ENCODE data around the gene CDK5RAP1. TPM values are rescaled to one million over a fixed set of nuclear protein-coding genes. Genes with fewer than 3 reads are reported as not detected.
"Not testable (repeated sequence)": the region's sequence is repeated elsewhere in the genome, so short reads cannot be mapped to it uniquely, and the experiment has no call there.

The CDK5RAP1 gene
- total RNA-seq, 3 donors from 2014 or later = 21.8 to 32.4 (median 29.4) TPM

GRCh38 chr20:33443512-33444239, 42.4 kb upstream of the CDK5RAP1 start, which contains the start of gene SNTA1:
Gene SNTA1 (minus strand): TSS chr20:33443763. CDS start chr20:33443620, 143 bp downstream.
- TF ChIP-seq POLR2A (IDR thresholded peaks at IDR 0.05) = no peak
- no peak for TF ChIP-seq POLR2AphosphoS5 (IDR thresholded peaks at IDR 0.05)
- TF ChIP-seq CTCF (IDR thresholded peaks at IDR 0.05) = no peak
- DNase-seq (ENCODE audit: low spot score in 2 of 2) = peak; percentile 90
- peak within 1 kb of the TSS; percentile 79 to 84 for H3K27ac ChIP-seq
- H3K9me3 ChIP-seq = no peaks in the 10 kb centered on the region
- no peaks in the 10 kb centered on the region for H3K27me3 ChIP-seq
- H3K4me1 ChIP-seq = no peaks in the 10 kb centered on the region
- peak within 1 kb of the TSS; percentile 70 to 92 (median 75) for H3K4me3 ChIP-seq
- H3K36me3 ChIP-seq = no peaks in the 10 kb centered on the region
- intact Hi-C loops (cut with DNase I; ENCODE audit: low total_unique reads) = no loop called here

GRCh38 chr20:33443006-33443511, 41.7 kb upstream of the CDK5RAP1 start:
- Histone ChIP-seq H3K9me3 (no peaks in the 10 kb centered on the region), H3K27me3 (no peaks in the 10 kb centered on the region), H3K4me1 (no peaks in the 10 kb centered on the region), H3K27ac (peak overlapping the region; percentile 79 to 84), H3K36me3 (no peaks in the 10 kb centered on the region), H3K4me3 (peak overlapping the region; percentile 70 to 92 (median 75))
- no peak for DNase-seq (ENCODE audit: low spot score in 2 of 2)
- intact Hi-C loops (cut with DNase I; ENCODE audit: low total_unique reads) = no loop called here
- TF ChIP-seq POLR2AphosphoS5 (IDR thresholded peaks at IDR 0.05) (no peak), CTCF (IDR thresholded peaks at IDR 0.05) (no peak), POLR2A (IDR thresholded peaks at IDR 0.05) (no peak)

- Histone ChIP-seq H3K27me3 (no peaks in the 10 kb centered on the region), H3K4me3 (peak overlapping the region; percentile 70 to 92 (median 75)), H3K36me3 (no peaks in the 10 kb centered on the region), H3K4me1 (no peaks in the 10 kb centered on the region), H3K9me3 (no peaks in the 10 kb centered on the region), H3K27ac (peak overlapping the region; percentile 79 to 84)
- no peak for DNase-seq (ENCODE audit: low spot score in 2 of 2)
- TF ChIP-seq POLR2AphosphoS5 (IDR thresholded peaks at IDR 0.05) (no peak), POLR2A (IDR thresholded peaks at IDR 0.05) (no peak), CTCF (IDR thresholded peaks at IDR 0.05) (no peak)
- intact Hi-C loops (cut with DNase I; ENCODE audit: low total_unique reads) = no loop called here
Observed at GRCh38 chr20:33442136-33443005, 41.1 kb upstream of the CDK5RAP1 start.

GRCh38 chr20:33441142-33441955, 40.0 kb upstream of the CDK5RAP1 start:
- Histone ChIP-seq H3K4me1 (no peaks in the 10 kb centered on the region), H3K4me3 (no peak overlapping the region), H3K9me3 (no peaks in the 10 kb centered on the region), H3K27ac (no peak overlapping the region), H3K36me3 (no peaks in the 10 kb centered on the region), H3K27me3 (no peaks in the 10 kb centered on the region)
- no peak for DNase-seq (ENCODE audit: low spot score in 2 of 2)
- TF ChIP-seq CTCF (IDR thresholded peaks at IDR 0.05) (no peak), POLR2A (IDR thresholded peaks at IDR 0.05) (no peak), POLR2AphosphoS5 (IDR thresholded peaks at IDR 0.05) (no peak)
- intact Hi-C loops (cut with DNase I; ENCODE audit: low total_unique reads) = no loop called here

- DNase-seq (ENCODE audit: low spot score in 2 of 2); H3K36me3 ChIP-seq; H3K9me3 ChIP-seq; intact Hi-C loops (cut with DNase I; ENCODE audit: low total_unique reads); H3K4me3 ChIP-seq; H3K27me3 ChIP-seq; H3K4me1 ChIP-seq; H3K27ac ChIP-seq: not testable (repeated sequence)
Observed at GRCh38 chr20:33440562-33440961, 39.2 kb upstream of the CDK5RAP1 start.
